HFFc6 (cell line): ENCODE data around the gene PUSL1. TPM values are rescaled to one million over a fixed set of nuclear protein-coding genes. Genes with fewer than 3 reads are reported as not detected.

Experiments used
- DNase-seq: peaks from one replicate; pipeline ENCODE4 v3.0.0-alpha.2; 2018
- H3K27ac Mint-ChIP-seq: 2 replicates; pipeline ENCODE4 v1.8.0; 2020; ENCODE audit warnings: mild to moderate bottlenecking, mixed read lengths
- H3K27me3 Mint-ChIP-seq: 2 replicates; pipeline ENCODE4 v1.8.0; 2021; ENCODE audit warnings: mild to moderate bottlenecking, moderate library complexity, mixed read lengths; ENCODE audit not compliant: insufficient read depth
- H3K36me3 Mint-ChIP-seq: 2 replicates; pipeline ENCODE4 v1.8.0; 2021; ENCODE audit warnings: low read depth, mixed read lengths
- H3K4me1 Mint-ChIP-seq: 2 replicates; pipeline ENCODE4 v1.8.0; 2020; ENCODE audit warnings: low read depth, mixed read lengths
- H3K4me3 Mint-ChIP-seq: 2 replicates; pipeline ENCODE4 v1.8.0; 2020; ENCODE audit warnings: mild to moderate bottlenecking, moderate library complexity, mixed read lengths
- H3K9me3 Mint-ChIP-seq: 2 replicates; pipeline ENCODE4 v1.8.0; 2020; ENCODE audit warnings: mild to moderate bottlenecking, mixed read lengths
- total RNA-seq, 6 experiments: library from RNA; stranded (reverse); fragmentation: NEBNext Ultra II Directional; extraction: Animal tissue kit (Norgen Biotek cat#: 25700); gene quantifications; 2 replicates in 1 of 6; 3 replicates in 5 of 6; pipeline ENCODE4 v1.2.3, GENCODE V29; 2021
- TF ChIP-seq, protein P1 (sequence below): fragments of 200-600 bp; sonication (generic); IDR thresholded peaks from 2 replicates; pipeline ENCODE4 v1.5.0; 2021; ENCODE audit warnings: antibody characterized with exemption, mild to moderate bottlenecking

The PUSL1 gene
- total RNA-seq, 6 experiments from 2014 or later: 23.5 to 28.7 (median 25.6) TPM

DNA sequence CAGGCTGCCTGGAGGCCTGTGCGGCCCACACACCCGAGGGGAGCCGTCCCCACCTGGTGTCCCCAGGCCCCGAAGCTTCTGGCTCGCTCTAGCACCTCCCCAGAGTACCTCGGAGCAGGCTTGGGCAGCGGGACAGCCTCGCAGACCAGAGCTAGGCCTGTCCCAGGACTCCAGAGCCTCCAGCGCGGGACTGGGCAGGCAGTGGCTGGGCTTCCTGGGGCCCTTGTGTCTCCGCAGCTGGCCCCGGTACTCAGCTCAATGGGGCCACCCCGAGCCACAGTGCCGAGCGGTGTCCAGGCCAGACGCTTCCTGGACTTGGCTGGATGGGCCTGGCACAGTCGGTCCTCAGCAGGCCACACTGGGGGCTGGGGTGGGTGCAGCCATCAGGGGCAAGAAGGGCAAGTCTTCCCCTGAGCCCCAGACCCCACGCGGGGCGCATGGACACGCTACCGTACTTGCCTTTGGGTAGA, 23.3 kb upstream of the PUSL1 start:
- peaks cover 4% of the 10 kb centered on the region; the same call in 1 of the 2 replicates for H3K27me3 Mint-ChIP-seq
- TF ChIP-seq, protein P1, sequence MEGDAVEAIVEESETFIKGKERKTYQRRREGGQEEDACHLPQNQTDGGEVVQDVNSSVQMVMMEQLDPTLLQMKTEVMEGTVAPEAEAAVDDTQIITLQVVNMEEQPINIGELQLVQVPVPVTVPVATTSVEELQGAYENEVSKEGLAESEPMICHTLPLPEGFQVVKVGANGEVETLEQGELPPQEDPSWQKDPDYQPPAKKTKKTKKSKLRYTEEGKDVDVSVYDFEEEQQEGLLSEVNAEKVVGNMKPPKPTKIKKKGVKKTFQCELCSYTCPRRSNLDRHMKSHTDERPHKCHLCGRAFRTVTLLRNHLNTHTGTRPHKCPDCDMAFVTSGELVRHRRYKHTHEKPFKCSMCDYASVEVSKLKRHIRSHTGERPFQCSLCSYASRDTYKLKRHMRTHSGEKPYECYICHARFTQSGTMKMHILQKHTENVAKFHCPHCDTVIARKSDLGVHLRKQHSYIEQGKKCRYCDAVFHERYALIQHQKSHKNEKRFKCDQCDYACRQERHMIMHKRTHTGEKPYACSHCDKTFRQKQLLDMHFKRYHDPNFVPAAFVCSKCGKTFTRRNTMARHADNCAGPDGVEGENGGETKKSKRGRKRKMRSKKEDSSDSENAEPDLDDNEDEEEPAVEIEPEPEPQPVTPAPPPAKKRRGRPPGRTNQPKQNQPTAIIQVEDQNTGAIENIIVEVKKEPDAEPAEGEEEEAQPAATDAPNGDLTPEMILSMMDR: no peak
- H3K9me3 Mint-ChIP-seq: no peaks in the 10 kb centered on the region

DNA sequence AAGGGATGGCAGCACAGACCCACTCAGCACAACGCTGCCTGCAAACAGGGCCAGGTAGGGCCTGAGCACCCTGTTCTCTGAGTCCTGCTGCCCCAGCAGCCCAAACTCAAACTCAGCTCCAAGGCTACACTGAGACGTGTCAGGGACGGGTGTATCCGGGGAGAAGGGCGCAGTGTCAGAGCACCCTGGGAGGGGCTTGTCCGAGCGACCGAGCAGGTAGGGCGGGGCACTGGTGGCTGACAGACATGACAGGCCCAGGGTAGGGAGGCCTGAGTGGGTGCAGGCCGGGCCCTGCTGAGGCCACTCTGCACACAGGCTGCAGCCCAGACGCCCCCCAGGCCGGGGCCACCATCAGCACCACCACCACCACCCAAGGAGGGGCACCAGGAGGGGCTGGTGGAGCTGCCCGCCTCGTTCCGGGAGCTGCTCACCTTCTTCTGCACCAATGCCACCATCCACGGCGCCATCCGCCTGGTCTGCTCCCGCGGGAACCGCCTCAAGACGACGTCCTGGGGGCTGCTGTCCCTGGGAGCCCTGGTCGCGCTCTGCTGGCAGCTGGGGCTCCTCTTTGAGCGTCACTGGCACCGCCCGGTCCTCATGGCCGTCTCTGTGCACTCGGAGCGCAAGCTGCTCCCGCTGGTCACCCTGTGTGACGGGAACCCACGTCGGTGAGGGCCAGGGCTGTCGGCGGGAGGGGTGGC, 22.6 kb upstream of the PUSL1 start:
- Mint-ChIP-seq H3K4me3 (no peak overlapping the region), H3K4me1 (peaks cover 15% of the 10 kb centered on the region), H3K36me3 (no peaks in the 10 kb centered on the region), H3K27ac (no peak overlapping the region), H3K9me3 (no peaks in the 10 kb centered on the region), H3K27me3 (peaks cover 4% of the 10 kb centered on the region; the same call in 1 of the 2 replicates)
- TF ChIP-seq, protein P1: no peak
- DNase-seq: no peak

More for the DNA sequence above, 23.3 kb upstream of the PUSL1 start:
- H3K27ac Mint-ChIP-seq: no peak overlapping the region
- no peaks in the 10 kb centered on the region for H3K36me3 Mint-ChIP-seq
- DNase-seq: no peak
- H3K4me3 Mint-ChIP-seq: no peak overlapping the region
- H3K4me1 Mint-ChIP-seq: peaks cover 15% of the 10 kb centered on the region

DNA sequence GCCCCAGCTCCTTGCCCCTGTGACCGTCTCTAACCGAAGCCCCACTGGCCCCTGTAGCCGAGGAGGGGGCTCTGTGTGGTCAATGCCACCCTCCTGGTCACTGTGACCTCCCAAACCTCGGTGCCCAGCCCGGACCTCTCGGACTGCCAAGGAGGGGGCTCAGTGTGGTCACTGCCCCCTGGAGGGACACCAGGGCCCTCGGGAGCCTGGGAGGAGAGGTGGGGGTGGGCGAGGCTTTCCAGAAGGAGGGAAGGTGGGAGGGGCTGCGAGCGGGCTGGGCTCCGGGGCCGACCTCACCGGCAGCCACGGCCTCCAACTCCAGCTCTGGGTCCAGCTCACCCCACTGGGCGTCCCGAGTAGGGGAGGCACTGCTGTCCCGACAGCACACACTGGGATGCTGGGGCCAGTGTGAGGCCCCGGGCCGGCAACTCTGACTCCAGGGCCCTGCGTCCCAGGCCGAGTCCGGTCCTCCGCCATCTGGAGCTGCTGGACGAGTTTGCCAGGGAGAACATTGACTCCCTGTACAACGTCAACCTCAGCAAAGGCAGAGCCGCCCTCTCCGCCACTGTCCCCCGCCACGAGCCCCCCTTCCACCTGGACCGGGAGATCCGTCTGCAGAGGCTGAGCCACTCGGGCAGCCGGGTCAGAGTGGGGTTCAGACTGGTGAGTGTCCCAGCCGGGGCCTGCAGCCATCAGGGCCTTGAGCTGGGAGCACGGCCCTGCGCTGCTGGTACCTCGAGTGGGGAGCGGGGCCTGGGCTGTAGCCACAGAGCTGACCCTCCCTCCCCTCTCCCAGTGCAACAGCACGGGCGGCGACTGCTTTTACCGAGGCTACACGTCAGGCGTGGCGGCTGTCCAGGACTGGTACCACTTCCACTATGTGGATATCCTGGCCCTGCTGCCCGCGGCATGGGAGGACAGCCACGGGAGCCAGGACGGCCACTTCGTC, 21.8 kb upstream of the PUSL1 start:
- TF ChIP-seq, protein P1: no peak
- Mint-ChIP-seq H3K9me3 (no peaks in the 10 kb centered on the region), H3K4me1 (peaks cover 15% of the 10 kb centered on the region), H3K36me3 (no peaks in the 10 kb centered on the region), H3K4me3 (no peak overlapping the region), H3K27ac (no peak overlapping the region), H3K27me3 (peaks cover 5% of the 10 kb centered on the region; the same call in 1 of the 2 replicates)
- no peak for DNase-seq

DNA sequence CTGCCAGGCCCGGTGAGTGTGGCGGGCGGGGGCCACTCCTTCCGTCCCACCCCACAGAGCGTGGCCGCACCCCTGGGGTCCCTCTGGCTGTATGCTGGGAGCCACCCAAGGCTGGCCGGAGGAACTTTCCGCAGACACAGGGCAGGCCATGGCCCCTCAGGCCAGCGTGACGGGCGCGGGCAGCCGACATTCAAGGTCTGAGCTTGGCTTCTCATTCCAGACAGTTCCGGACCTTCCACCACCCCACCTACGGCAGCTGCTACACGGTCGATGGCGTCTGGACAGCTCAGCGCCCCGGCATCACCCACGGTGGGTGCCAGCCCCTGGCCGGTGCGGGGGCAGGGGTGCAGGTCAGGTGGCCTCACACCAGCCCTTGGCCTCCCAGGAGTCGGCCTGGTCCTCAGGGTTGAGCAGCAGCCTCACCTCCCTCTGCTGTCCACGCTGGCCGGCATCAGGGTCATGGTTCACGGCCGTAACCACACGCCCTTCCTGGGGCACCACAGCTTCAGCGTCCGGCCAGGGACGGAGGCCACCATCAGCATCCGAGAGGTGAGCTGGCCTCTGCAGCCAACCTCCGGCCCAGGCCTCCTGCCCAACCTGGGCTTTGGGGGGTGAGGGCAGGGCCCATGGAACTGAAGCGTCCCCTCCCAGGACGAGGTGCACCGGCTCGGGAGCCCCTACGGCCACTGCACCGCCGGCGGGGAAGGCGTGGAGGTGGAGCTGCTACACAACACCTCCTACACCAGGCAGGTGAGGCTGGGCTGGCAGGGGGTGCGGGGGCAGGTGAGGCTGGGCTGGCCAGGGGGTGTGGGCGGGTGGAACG, 20.9 kb upstream of the PUSL1 start:
- no peak overlapping the region for H3K27ac Mint-ChIP-seq
- H3K4me1 Mint-ChIP-seq: peaks cover 6% of the 10 kb centered on the region
- H3K27me3 Mint-ChIP-seq: peaks cover 3% of the 10 kb centered on the region; the same call in 1 of the 2 replicates
- DNase-seq: no peak
- H3K9me3 Mint-ChIP-seq: no peaks in the 10 kb centered on the region
- H3K36me3 Mint-ChIP-seq: no peaks in the 10 kb centered on the region
- TF ChIP-seq, protein P1: no peak
- no peak overlapping the region for H3K4me3 Mint-ChIP-seq

DNA sequence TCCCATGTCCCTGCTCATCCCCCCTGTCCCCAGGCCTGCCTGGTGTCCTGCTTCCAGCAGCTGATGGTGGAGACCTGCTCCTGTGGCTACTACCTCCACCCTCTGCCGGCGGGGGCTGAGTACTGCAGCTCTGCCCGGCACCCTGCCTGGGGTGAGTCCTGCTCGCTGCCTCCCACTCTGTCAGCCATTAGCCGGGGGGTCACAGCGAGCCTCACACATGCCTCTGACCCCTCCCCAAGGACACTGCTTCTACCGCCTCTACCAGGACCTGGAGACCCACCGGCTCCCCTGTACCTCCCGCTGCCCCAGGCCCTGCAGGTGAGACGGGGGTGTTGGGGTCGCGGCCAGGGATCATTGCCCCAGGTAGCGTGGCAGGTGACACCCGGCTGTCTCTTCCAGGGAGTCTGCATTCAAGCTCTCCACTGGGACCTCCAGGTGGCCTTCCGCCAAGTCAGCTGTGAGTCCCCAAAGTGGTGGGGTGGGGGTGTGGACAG, 18.1 kb upstream of the PUSL1 start:
- H3K27me3 Mint-ChIP-seq: peaks cover 1% of the 10 kb centered on the region
- peak; percentile 42 for DNase-seq

More for the DNA sequence above, 18.1 kb upstream of the PUSL1 start:
- Mint-ChIP-seq H3K9me3 (no peaks in the 10 kb centered on the region), H3K27ac (no peak overlapping the region), H3K4me1 (no peaks in the 10 kb centered on the region), H3K4me3 (no peak overlapping the region), H3K36me3 (no peaks in the 10 kb centered on the region)
- TF ChIP-seq, protein P1: peak; percentile 76
